Measurements from ENCODE around the gene MDC1. TPM values are rescaled to one million over a fixed set of nuclear protein-coding genes. Genes with fewer than 3 reads are reported as not detected.
"Not testable (repeated sequence)": the region's sequence is repeated elsewhere in the genome, so short reads cannot be mapped to it uniquely, and the experiment has no call there.

MDC1 gene, protein sequence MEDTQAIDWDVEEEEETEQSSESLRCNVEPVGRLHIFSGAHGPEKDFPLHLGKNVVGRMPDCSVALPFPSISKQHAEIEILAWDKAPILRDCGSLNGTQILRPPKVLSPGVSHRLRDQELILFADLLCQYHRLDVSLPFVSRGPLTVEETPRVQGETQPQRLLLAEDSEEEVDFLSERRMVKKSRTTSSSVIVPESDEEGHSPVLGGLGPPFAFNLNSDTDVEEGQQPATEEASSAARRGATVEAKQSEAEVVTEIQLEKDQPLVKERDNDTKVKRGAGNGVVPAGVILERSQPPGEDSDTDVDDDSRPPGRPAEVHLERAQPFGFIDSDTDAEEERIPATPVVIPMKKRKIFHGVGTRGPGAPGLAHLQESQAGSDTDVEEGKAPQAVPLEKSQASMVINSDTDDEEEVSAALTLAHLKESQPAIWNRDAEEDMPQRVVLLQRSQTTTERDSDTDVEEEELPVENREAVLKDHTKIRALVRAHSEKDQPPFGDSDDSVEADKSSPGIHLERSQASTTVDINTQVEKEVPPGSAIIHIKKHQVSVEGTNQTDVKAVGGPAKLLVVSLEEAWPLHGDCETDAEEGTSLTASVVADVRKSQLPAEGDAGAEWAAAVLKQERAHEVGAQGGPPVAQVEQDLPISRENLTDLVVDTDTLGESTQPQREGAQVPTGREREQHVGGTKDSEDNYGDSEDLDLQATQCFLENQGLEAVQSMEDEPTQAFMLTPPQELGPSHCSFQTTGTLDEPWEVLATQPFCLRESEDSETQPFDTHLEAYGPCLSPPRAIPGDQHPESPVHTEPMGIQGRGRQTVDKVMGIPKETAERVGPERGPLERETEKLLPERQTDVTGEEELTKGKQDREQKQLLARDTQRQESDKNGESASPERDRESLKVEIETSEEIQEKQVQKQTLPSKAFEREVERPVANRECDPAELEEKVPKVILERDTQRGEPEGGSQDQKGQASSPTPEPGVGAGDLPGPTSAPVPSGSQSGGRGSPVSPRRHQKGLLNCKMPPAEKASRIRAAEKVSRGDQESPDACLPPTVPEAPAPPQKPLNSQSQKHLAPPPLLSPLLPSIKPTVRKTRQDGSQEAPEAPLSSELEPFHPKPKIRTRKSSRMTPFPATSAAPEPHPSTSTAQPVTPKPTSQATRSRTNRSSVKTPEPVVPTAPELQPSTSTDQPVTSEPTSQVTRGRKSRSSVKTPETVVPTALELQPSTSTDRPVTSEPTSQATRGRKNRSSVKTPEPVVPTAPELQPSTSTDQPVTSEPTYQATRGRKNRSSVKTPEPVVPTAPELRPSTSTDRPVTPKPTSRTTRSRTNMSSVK (N-terminal part only)
- polyA plus RNA-seq (ENCODE audit: insufficient read length), result 20.2 TPM

- DNase-seq (ENCODE audit: low read depth), result peak; percentile 98
Observed at GRCh38 chr6:30717129-30717844, at the start of gene MDC1. TSS of gene MDC1 (minus strand) at chr6:30717281. CDS start at chr6:30715175, 2,106 bp downstream.

DNA sequence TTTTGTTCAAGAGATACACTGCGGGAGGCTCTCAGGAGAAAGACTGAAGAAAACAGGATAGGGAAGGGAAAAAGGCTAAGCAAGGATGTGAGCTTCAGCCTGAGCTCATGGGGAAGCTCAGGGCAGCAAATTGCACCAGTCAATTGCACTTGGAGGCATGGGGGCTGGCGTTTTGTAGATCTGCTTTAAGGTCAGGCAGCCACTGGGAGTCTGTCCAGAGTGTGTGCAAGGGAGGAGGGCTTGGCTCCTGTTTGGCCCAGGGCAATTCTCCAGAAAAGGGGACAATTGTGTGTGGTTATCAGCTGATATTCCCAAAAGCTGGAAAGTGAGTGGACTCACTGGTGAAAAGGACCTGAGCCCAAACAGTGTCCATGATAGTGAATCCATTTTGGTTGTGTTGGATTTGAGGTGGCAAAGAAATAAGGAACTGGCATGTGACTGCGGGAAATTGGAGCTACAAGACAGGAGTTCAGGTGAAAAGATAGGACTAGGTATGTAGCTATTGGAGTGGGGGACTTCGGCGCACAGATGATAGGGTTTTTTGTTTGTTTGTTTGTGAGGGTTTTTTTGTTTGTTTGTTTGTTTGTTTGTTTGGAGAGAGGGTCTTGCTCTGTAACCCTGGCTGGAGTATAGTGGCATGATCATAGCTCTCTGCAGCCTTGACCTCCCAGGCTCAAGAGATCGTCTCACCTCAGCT lies 49.5 kb upstream of the MDC1 start:
- DNase-seq (ENCODE audit: low read depth), result no peak

- DNase-seq (ENCODE audit: low read depth), result not testable (repeated sequence)
Observed at GRCh38 chr6:30765495-30765894, 48.4 kb upstream of the MDC1 start.

- DNase-seq (ENCODE audit: low read depth), result not testable (repeated sequence)
Observed at GRCh38 chr6:30764490-30765043, 47.5 kb upstream of the MDC1 start.

DNA sequence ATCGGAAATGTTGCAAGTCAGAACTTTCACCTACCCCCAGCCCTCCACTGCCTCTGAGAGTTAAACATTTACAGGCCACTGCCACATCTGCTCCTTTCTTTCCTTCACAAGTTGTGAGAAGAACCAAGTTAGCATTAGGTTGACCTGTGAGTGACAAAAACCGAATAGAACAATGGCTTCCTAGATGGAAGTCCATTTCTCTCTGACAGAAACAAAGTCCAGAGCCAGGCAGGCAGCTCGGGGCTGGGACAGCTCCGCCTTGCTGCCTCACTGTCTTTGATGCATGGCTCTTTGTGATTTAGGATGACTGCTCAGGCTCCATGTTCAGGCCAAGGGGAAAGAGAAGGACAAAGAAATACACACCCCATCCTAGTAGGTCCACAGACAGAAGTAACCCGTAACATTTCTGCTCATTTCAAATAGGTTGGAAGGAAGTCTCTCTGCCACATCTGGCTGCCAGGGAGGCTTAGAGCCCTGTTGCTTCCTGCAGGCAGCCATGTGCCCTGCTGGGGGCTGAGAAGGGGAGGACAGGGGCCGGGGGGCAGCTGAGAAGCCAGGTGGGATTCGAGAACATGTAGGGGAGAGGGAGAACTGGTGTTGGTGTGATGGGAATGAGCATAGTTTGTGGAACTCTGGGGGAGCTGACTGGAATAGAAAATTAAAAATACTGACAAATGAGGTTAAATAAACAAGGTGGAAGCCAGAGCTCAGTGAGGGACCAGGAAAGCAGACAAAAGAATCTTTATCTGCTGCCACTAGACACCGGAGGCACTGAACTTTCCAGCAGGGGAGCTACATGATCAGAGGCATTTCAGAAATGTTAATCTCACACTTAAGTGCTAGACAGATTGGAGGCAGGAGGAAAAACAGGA lies 46.8 kb upstream of the MDC1 start:
- DNase-seq (ENCODE audit: low read depth), result no peak

- DNase-seq (ENCODE audit: low read depth), result no peak
Observed at GRCh38 chr6:30763155-30763617, 46.1 kb upstream of the MDC1 start.

GRCh38 chr6:30761791-30762429 lies 44.8 kb upstream of the MDC1 start:
- DNase-seq (ENCODE audit: low read depth), result no peak

DNA sequence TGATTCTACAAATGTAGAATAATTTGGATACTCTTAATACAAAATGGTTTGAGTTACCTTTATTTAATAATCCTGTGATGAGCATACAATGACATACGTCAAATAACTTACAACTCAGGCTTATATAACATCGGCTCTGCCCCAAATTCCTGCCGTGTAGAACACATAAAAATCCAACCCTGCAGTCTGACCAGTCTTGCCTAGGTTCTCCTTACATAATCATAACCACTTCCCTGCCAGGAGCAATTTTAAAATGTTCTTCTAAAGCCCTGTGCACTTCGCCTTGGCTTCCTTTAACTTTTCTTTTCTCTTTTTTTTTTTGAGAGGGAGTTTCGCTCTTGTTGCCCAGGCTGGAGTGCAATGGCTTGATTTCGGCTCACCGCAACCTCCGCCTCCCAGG lies 43.5 kb upstream of the MDC1 start:
- no peak for DNase-seq (ENCODE audit: low read depth)

DNA sequence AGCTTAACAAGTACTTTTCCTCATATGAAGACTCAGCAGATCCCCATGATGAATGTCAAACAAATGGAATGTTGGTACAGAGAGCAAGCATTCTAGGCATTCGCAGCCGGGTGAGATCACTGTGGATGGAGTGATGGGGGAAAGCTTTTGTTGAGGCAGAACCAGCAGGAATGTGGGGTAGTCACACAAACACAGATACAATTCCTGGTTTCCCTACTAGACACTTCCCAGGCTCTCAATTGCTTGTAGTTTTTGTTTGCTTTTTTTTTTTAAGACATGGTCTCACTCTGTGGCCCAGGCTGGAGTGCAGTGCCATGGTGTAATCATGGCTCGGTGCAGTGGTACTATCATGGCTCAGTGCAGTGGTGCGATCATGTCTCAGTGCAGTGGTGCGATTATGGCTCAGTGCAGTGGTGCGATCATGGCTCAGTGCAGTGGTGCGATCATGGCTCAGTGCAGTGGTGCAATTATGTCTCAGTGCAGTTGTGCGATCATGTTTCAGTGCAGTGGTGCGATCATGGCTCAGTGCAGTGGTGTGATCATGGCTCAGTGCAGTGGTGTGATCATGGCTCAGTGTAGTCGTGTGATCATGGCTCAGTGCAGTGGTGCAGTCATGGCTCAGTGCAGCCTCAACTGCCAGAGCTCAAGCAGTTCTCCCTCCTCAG lies 42.6 kb upstream of the MDC1 start:
- DNase-seq (ENCODE audit: low read depth), result no peak

- no peak for DNase-seq (ENCODE audit: low read depth)
Observed at GRCh38 chr6:30757261-30757904, 40.3 kb upstream of the MDC1 start.

DNA sequence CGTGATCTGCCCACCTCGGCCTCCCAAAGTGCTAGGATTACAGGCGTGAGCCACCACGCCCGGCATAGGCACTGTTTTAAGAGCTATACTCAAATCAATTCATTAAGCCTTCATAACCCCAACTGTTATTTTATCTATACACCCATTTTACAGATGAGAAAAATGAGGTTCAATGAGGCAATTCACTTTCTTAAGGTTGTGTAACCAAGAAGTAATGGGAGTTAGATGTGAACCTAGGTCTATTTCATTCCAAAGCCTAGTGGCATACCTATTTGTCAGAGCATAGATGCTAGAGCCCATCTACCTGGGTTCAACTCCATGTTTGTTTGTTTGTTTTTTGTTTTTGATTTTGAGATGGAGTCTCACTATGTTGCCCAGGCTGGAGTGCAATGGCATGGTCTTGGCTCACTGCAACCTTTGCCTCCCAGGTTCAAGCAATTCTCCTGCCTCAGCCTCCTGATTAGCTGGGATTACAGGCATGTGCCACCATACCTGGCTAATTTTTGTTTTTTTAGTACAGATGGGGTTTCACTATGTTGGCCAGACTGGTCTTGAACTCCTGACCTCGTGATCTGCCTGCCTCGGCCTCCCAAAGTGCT lies 39.4 kb upstream of the MDC1 start:
- DNase-seq (ENCODE audit: low read depth), result not testable (repeated sequence)

- no peak for DNase-seq (ENCODE audit: low read depth)
Observed at GRCh38 chr6:30754631-30755030, 37.5 kb upstream of the MDC1 start.

DNA sequence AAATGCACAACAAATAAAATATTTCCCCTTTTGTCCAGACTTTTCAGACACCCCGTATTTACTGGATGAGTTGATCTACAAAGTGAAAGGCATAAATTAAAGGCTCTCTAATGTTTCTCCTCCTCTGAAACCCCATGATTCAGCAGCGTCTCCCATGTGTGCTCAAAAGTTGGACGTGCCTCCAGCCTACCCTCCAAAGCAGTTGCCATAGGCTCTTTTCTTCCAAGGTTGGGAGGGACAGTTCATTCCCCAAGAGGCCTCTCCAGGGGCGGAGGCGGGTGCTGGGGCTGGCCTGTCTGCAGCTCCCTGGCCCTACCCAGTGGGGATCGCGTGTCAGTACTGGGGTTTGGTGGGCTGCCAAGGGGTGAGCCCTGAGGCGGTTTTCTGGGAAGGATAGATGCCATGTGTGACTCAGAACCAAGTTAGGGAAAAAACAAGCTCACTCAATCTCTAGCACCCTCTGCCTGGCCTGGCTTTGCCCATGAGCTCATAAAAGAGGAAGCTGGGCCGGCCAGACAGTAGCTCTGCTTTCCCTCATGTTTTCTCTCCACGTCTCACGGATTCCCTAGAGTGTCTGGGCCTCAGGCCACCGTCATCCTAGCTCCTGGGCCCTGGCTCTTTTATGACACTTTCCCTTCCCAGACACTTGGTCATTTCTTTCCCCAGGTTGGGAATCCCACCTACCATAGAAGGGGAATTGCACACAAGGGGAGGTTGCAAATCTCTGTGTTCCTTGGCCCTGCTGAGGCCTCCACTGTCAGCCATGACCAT lies 35.3 kb upstream of the MDC1 start:
- DNase-seq (ENCODE audit: low read depth), result no peak

DNA sequence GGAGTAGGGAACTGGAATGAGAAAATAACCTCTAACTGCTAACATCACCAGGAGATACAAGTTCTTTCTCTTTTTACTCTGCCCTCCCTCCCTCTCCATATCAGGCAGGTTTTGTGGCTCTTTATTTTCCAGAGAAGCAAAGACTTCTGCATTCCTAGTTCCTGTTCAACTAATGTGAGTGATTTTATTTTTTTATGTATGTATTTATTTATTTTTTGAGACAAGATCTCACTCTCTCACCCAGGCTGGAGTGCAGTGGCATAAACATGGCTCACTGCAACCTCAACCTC lies 33.2 kb upstream of the MDC1 start:
- DNase-seq (ENCODE audit: low read depth), result no peak

DNA sequence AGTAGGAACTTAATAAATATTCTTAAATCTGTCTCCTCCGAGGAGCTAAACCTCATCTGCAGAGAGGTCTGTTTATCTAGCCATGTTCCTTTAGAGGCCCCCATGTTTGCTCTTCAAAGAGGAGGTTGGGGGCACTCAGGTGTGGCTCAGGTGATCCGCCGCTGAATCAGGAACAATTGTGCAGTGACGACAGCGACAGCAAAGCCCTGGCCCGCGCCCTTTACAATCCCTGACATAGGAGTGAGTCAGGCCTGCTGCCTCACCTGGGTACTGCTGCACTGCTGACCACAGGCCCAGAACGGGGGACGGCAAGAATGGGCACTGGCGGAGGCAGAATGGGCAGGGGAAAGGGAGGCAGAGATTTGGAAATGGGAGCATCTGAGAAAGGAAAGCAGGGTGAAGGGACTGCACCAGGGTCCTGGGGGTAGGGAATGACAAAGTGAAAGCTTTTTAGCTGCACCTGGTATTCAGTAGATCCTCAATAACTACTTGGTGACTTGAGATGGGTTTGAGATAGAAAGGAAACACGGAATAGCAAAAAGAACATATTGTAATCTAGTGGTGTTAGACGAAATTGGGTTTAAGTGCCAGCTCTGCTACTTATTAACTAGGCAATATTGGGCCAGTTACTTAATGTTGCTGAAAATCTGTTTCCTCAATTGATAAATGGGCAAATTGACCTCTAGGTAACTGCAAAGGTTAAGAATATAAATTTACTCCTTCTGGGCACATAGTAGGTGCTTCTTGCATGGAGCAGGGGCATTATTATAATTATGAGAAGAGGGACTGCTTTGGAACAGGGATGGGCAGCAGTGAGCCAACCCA lies 32.7 kb upstream of the MDC1 start:
- DNase-seq (ENCODE audit: low read depth), result no peak

Data from forelimb muscle (tissue), 1 donor.